H1 (cell line): ENCODE measurements around the gene SOX15. TPM values are rescaled to one million over a fixed set of nuclear protein-coding genes. Genes with fewer than 3 reads are reported as not detected.

ENCODE experiments used
- CTCF ChIA-PET: fragments of 300-600 bp; sonication (Branson Sonifier 250); formaldehyde crosslinking; loops from one replicate; lab custom pipeline; 2021; ENCODE audit not compliant: partially characterized antibody; lab: Charles Lee
- POLR2A ChIA-PET: fragments of 300-600 bp; sonication (Branson Sonifier 250); formaldehyde crosslinking; loops from one replicate; lab custom pipeline; 2021; ENCODE audit warnings: inconsistent platforms; ENCODE audit not compliant: partially characterized antibody; lab: Charles Lee
- DNase-seq, 2 experiments: peaks; one replicate each; pipeline versions ENCODE4 v3.0.0 to v3.0.0-alpha.2; 2010 to 2022; ENCODE audit warnings: low spot score in 2 of 2, low read depth in 1 of 2, mixed read lengths in 1 of 2
- FAIRE-seq: peaks from 2 replicates; lab custom pipeline; 2011; peaks lifted over from hg19 to GRCh38; lab: Jason Lieb, UNC
- H2AFZ ChIP-seq: 2 replicates; pipeline ENCODE4 v1.8.1; 2012; ENCODE audit warnings: low read length, inconsistent platforms
- H2AK5ac ChIP-seq: 2 replicates; pipeline ENCODE4 v1.6.1; 2013; ENCODE audit warnings: low read depth, low read length
- H2BK120ac ChIP-seq: replicated peaks from 2 replicates; pipeline ENCODE3; 2013; ENCODE audit warnings: low read depth, low read length, inconsistent platforms
- H2BK12ac ChIP-seq: 2 replicates; pipeline ENCODE4 v1.6.1; 2013; ENCODE audit warnings: low read depth, low read length
- H2BK15ac ChIP-seq: 2 replicates; pipeline ENCODE4 v1.6.1; 2013; ENCODE audit warnings: low read length
- H2BK20ac ChIP-seq: 2 replicates; pipeline ENCODE4 v1.6.1; 2013; ENCODE audit warnings: low read length
- H2BK5ac ChIP-seq: 2 replicates; pipeline ENCODE4 v1.6.1; 2013; ENCODE audit warnings: low read depth, low read length
- H3K14ac ChIP-seq: 2 replicates; pipeline ENCODE4 v1.6.1; 2013; ENCODE audit warnings: inconsistent platforms; ENCODE audit not compliant: insufficient read length
- H3K18ac ChIP-seq: 2 replicates; pipeline ENCODE4 v1.6.1; 2013; ENCODE audit warnings: low read length; ENCODE audit errors: extremely low read depth
- H3K23ac ChIP-seq: 2 replicates; pipeline ENCODE4 v1.6.1; 2013; ENCODE audit warnings: inconsistent platforms; ENCODE audit not compliant: insufficient read length
- H3K23me2 ChIP-seq: 2 replicates; pipeline ENCODE4 v1.6.1; 2013; ENCODE audit warnings: low read depth, low read length
- H3K27ac ChIP-seq: 2 replicates; pipeline ENCODE4 v1.6.1; 2011; ENCODE audit warnings: low read depth, low read length, inconsistent platforms
- H3K27me3 ChIP-seq, 4 experiments: replicated peaks in 1 of 4; 1 replicate in 1 of 4; 2 replicates in 3 of 4; pipeline versions ENCODE4 v1.6.1 to v1.8.1; 2011 to 2013; ENCODE audit warnings: low read length in 3 of 4, mild to moderate bottlenecking in 3 of 4, inconsistent platforms in 2 of 4, mixed read lengths in 2 of 4, moderate library complexity in 1 of 4; ENCODE audit not compliant: control insufficient read depth in 3 of 4, insufficient read depth in 3 of 4; ENCODE audit errors: extremely low read depth in 1 of 4
- H3K36me3 ChIP-seq, 4 experiments: 2 replicates each; pipeline versions ENCODE4 v1.6.1 to v1.8.1; 2011 to 2013; ENCODE audit warnings: mild to moderate bottlenecking in 4 of 4, low read length in 3 of 4, moderate library complexity in 2 of 4, control low read depth in 1 of 4, inconsistent platforms in 1 of 4; ENCODE audit not compliant: insufficient read depth in 4 of 4, control insufficient read depth in 2 of 4
- H3K4ac ChIP-seq: replicated peaks from 2 replicates; pipeline ENCODE3; 2013; ENCODE audit warnings: low read length, low read depth, mixed read lengths, inconsistent platforms; ENCODE audit not compliant: insufficient read length
- H3K4me1 ChIP-seq, 4 experiments: replicated peaks in 1 of 4; 1 replicate in 1 of 4; 2 replicates in 3 of 4; pipeline versions ENCODE4 v1.6.1 to v1.8.1; 2011 to 2013; ENCODE audit warnings: low read length in 3 of 4, inconsistent platforms in 2 of 4, mixed read lengths in 1 of 4; ENCODE audit not compliant: insufficient read depth in 4 of 4, control insufficient read depth in 3 of 4
- H3K4me2 ChIP-seq, 2 experiments: 2 replicates each; pipeline versions ENCODE4 v1.6.1 to v1.8.1; 2011 to 2013; ENCODE audit warnings: low read depth in 2 of 2, low read length in 2 of 2, control low read depth in 1 of 2, inconsistent platforms in 1 of 2, mild to moderate bottlenecking in 1 of 2; ENCODE audit not compliant: insufficient read depth in 1 of 2
- H3K4me3 ChIP-seq, 4 experiments: fragments of 200-600, 300-600 bp in 1 of 4; sonication (generic), shearing (Covaris generic), sonication (Bioruptor Twin) in 1 of 4; 2 replicates each; pipeline versions ENCODE4 v1.5.1 to v1.8.1; 2011 to 2016; ENCODE audit warnings: low read length in 4 of 4, low read depth in 3 of 4, control low read depth in 2 of 4, inconsistent platforms in 2 of 4, mild to moderate bottlenecking in 2 of 4, mixed read lengths in 1 of 4, moderate library complexity in 1 of 4; ENCODE audit not compliant: insufficient read depth in 2 of 4; ENCODE audit errors: extremely low read depth in 1 of 4
- H3K56ac ChIP-seq: replicated peaks from 2 replicates; pipeline ENCODE3; 2013; ENCODE audit warnings: low read depth, mild to moderate bottlenecking, mixed read lengths, low read length, inconsistent platforms; ENCODE audit not compliant: insufficient read length
- H3K79me1 ChIP-seq: 2 replicates; pipeline ENCODE4 v1.6.1; 2013; ENCODE audit warnings: low read depth, low read length, control low read depth
- H3K79me2 ChIP-seq, 2 experiments: 2 replicates each; pipeline versions ENCODE4 v1.6.1 to v1.8.1; 2012 to 2013; ENCODE audit warnings: low read length in 2 of 2, mild to moderate bottlenecking in 2 of 2, inconsistent platforms in 1 of 2; ENCODE audit not compliant: insufficient read depth in 2 of 2, control insufficient read depth in 1 of 2
- H3K9ac ChIP-seq, 4 experiments: replicated peaks in 1 of 4; 1 replicate in 1 of 4; 2 replicates in 3 of 4; pipeline versions ENCODE4 v1.6.1 to v1.8.1; 2011 to 2013; ENCODE audit warnings: low read depth in 3 of 4, low read length in 3 of 4, control low read depth in 2 of 4, mild to moderate bottlenecking in 2 of 4, moderate library complexity in 2 of 4, inconsistent platforms in 1 of 4; ENCODE audit errors: extremely low read depth in 1 of 4
- H3K9me3 ChIP-seq, 2 experiments: 2 replicates each; pipeline versions ENCODE4 v1.6.1 to v1.8.1; 2012 to 2013; ENCODE audit warnings: mild to moderate bottlenecking in 2 of 2, moderate library complexity in 2 of 2, control low read depth in 1 of 2, inconsistent platforms in 1 of 2, low read depth in 1 of 2, low read length in 1 of 2, mixed read lengths in 1 of 2; ENCODE audit not compliant: insufficient read depth in 2 of 2
- H4K20me1 ChIP-seq, 2 experiments: replicated peaks in 1 of 2; 2 replicates each; pipeline versions ENCODE3 to v1.8.1; 2011 to 2013; ENCODE audit warnings: inconsistent platforms in 2 of 2, low read length in 2 of 2, mild to moderate bottlenecking in 1 of 2; ENCODE audit not compliant: insufficient read depth in 2 of 2, control insufficient read depth in 1 of 2
- H4K5ac ChIP-seq: 2 replicates; pipeline ENCODE4 v1.6.1; 2013; ENCODE audit warnings: low read length, low read depth, mixed read lengths, inconsistent platforms; ENCODE audit not compliant: insufficient read length
- H4K8ac ChIP-seq: 2 replicates; pipeline ENCODE4 v1.8.0; 2013; ENCODE audit warnings: mild to moderate bottlenecking, moderate library complexity, low read length, inconsistent platforms; ENCODE audit not compliant: insufficient read depth; ENCODE audit errors: extremely low read depth
- H4K91ac ChIP-seq: replicated peaks from 2 replicates; pipeline ENCODE3; 2013; ENCODE audit warnings: low read length, mixed read lengths, inconsistent platforms; ENCODE audit not compliant: insufficient read length
- NANOG ChIP-seq: IDR thresholded peaks from 2 replicates; pipeline ENCODE4 v1.6.1; 2011; ENCODE audit warnings: low read length, low read depth, mild to moderate bottlenecking, inconsistent platforms; ENCODE audit not compliant: insufficient read depth, poor library complexity, severe bottlenecking
- PHF8 ChIP-seq: fragments of 200-600 bp; sonication (generic); conservative IDR thresholded peaks from 2 replicates; pipeline ENCODE4 v1.7.1; 2012; ENCODE audit warnings: low read depth, mild to moderate bottlenecking, inconsistent platforms, low read length, moderate library complexity
- POLR2AphosphoS5 ChIP-seq: IDR thresholded peaks from 2 replicates; pipeline ENCODE4 v1.6.1; 2011; ENCODE audit warnings: low read depth, low read length
- WGBS, 2 experiments: shearing (Covaris generic) in 1 of 2; methylation state at CpG; one replicate each; pipeline versions ENCODE4 v1.1.6 to v1.1.7; 2013 to 2015; ENCODE audit warnings: low lambda C conversion rate in 2 of 2, mixed read lengths in 2 of 2, inconsistent platforms in 1 of 2, low coverage in 1 of 2, missing lambda C conversion rate in 1 of 2; ENCODE audit not compliant: insufficient replicate concordance in 2 of 2, insufficient coverage in 1 of 2, insufficient read length in 1 of 2; ENCODE audit errors: extremely low coverage in 1 of 2, missing lambda C conversion rate in 1 of 2; 5-methylcytosine and 5-hydroxymethylcytosine counted together
- polyA plus RNA-seq, 7 experiments: library from polyadenylated mRNA; depleted of rRNA in 3 of 7; stranded (reverse) in 5 of 7; unstranded in 2 of 7; fragments of >200 nt in 5 of 7; fragments of 200-250 nt in 2 of 7; gene quantifications; 1 replicate in 5 of 7; 2 replicates in 1 of 7; 4 replicates in 1 of 7; pipeline versions ENCODE4 v1.2.1 to v1.2.3, GENCODE V29; 2011 to 2013; ENCODE audit warnings: missing spikeins in 2 of 7, mixed read lengths in 2 of 7
- total RNA-seq: library from RNA; stranded (reverse); fragmentation: NEBNext Ultra II Directional; extraction: Animal tissue kit (Norgen Biotek cat#: 25700); gene quantifications from 2 replicates; pipeline ENCODE4 v1.2.1, GENCODE V29; 2021

The SOX15 gene
- total and polyA plus RNA-seq, 2 of the 8 experiments (the other 6 are each of a cell fraction or from before 2014, with no cell fraction given), result 14.3 to 26.8 TPM

GRCh38 chr17:7549401-7550055 is 40.4 kb downstream of the SOX15 start:
- ChIA-PET POLR2A (interaction anchor here (1.1 to 37.5 kb wide), 7 partner anchors 8 to 65 kb away, joined by 3 to 1144 read pairs (median 8); partner anchors contain the start of genes CD68, MPDU1, POLR2A and SOX15), CTCF (interaction anchor here (0.6 to 3.9 kb wide), 3 partner anchors 11 to 22 kb away, joined by 3 to 27 read pairs (median 4); partner anchors contain the start of gene SENP3)
- H3K23me2 ChIP-seq, result peaks cover 6% of the 10 kb centered on the region; the same call in 1 of the 2 replicates
- H3K27ac ChIP-seq, result no peak overlapping the region
- peaks cover 0 to 7% of the 10 kb centered on the region in 2 experiments for H4K20me1 ChIP-seq
- peak overlapping the region; percentile 98; the same call in 1 of the 2 replicates for H2BK15ac ChIP-seq
- H3K36me3 ChIP-seq, result no peaks in the 10 kb centered on the region
- peak overlapping the region; percentile 60; the same call in 1 of the 2 replicates for H3K18ac ChIP-seq
- H2AFZ ChIP-seq, result no peak overlapping the region
- no peaks in the 10 kb centered on the region for H3K9me3 ChIP-seq
- peak overlapping the region; percentile 93 for H4K91ac ChIP-seq
- H2BK120ac ChIP-seq, result no peak overlapping the region
- no peak overlapping the region for H3K56ac ChIP-seq
- H4K8ac ChIP-seq, result peak overlapping the region; percentile 89; the same call in 1 of the 2 replicates
- H2AK5ac ChIP-seq, result peak overlapping the region; percentile 25; the same call in 1 of the 2 replicates
- H3K9ac ChIP-seq, result no peak overlapping the region
- no peak for FAIRE-seq
- H3K14ac ChIP-seq, result no peak overlapping the region
- no peak overlapping the region for H2BK20ac ChIP-seq
- H3K23ac ChIP-seq, result no peak overlapping the region
- peak in 1 of 2 experiments; percentile 58 for DNase-seq
- H3K79me2 ChIP-seq, result no peaks in the 10 kb centered on the region
- WGBS, 2 experiments, result 78% methylated on average over 17 of the region's 20 CpGs; no CpG with 5 or more reads in 1 of the 2 experiments
- peak overlapping the region; percentile 15 for H4K5ac ChIP-seq
- H3K4me2 ChIP-seq, result peak overlapping the region; percentile 70 to 89
- H3K4ac ChIP-seq, result peak overlapping the region; percentile 91
- H3K4me1 ChIP-seq, result peaks cover 0 to 4% (median 3%) of the 10 kb centered on the region in 4 experiments; a peak in 2 of 7 replicates
- peak overlapping the region; percentile 95; the same call in 1 of the 2 replicates for H2BK12ac ChIP-seq
- H3K79me1 ChIP-seq, result no peaks in the 10 kb centered on the region
- peak overlapping the region; percentile 78; the same call in 1 of the 2 replicates for H2BK5ac ChIP-seq
- H3K4me3 ChIP-seq, result peak overlapping the region; percentile 56 to 77 (median 70); a peak in 7 of 8 replicates
- H3K27me3 ChIP-seq, result peaks cover 0 to 5% (median 3%) of the 10 kb centered on the region in 4 experiments; a peak in 4 of 7 replicates
- TF ChIP-seq NANOG (no peak), POLR2AphosphoS5 (no peak), PHF8 (no peak)
